ENCODE results near the gene DMRTB1. TPM values are rescaled to one million over a fixed set of nuclear protein-coding genes. Genes with fewer than 3 reads are reported as not detected.
A peak's percentile ranks its signal among the peaks of the same experiment; 100 is the strongest.

DMRTB1 gene
- total RNA-seq, 1 donor from 2014 or later: not detected

DNA sequence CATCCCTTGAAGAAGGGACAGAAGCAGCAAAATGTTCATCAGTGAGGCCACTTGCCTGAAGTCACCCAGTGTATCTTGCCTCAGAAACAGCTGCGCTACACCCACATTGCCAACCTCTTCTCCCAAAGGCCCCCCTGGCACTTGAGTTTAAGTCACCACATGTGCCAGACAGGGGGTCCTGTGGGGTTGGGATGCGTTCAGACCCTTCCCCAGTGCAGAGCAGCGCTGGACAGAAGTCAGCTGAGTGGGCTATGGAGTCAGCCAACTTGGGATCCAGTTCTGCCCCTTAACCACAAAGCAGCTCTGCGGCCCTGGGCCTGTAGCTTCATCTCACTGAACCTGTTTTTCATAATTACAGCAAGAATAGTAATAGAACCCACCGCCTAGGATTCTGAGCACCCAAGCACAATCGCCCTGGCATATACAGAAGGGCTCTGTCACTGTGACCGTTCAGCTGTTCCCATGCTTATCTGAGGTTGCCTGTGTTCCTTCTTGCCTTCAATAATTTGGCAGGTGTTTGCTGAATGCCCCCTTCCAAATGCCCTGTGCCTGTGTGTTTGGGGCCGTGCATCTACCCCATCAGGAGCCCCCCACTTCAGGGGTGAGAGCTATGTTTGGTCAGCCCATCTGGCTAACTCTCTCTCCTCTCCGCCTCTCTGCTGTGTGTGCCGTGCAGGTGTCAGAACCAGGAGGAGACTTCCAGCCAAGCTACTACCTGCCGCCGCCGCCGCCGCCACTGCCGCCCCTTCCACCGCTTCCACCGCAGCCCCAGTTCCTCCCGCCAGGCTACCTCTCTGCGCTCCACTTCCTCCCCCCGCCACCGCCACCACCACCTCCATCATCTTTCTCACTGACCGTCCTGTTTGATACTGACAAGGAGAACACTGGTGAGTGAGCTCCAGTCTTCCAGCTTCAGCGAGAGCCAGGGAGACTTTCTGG lies 5.0 kb downstream of the DMRTB1 start:
- DNase-seq (ENCODE audit: low spot score): no peak

DNA sequence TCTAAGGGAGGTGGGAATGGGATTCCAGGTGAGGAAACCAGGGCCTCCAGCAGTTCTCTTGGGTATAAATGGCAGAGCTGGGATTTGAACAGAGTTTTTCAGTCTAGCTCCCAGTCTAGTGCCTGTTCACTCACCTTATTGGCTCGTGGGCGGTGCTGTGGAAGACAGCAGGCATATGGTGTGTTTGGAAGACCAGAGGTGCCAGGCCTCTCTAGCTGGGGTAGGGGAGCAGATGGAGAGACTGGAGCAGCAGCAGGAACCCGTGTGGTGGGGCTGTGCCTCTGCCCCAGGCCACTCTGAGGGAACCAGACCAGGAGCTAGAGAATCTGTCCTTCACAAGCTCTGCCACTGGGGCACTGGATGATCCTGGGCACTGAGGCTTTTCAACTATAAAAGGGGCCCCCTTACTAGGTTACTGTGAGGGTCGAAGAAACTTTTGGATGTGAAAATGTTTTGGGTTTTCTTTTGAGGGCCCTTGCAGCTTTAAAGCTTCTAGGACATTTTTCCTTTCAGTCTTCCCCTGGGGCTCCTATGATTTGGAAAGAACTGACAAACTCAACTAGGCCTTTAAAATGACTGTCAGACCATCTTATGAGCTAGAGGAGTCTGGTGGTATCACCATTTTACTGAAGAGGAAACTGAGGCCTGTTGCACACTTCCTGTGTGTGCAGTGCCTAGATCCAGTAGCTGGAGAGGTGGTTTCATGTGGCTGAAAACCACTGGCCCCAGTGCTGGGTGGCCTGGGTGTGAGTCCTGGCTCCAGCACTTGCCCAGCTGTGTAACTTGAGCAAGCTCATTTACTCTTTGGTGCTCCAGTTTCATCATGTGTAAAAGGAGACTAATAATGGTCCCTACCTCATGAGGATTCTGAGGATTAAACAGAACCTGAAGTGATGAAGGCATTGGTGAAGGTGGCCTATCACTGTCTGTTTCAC lies 6.1 kb downstream of the DMRTB1 start:
- no peak for DNase-seq (ENCODE audit: low spot score)

DNA sequence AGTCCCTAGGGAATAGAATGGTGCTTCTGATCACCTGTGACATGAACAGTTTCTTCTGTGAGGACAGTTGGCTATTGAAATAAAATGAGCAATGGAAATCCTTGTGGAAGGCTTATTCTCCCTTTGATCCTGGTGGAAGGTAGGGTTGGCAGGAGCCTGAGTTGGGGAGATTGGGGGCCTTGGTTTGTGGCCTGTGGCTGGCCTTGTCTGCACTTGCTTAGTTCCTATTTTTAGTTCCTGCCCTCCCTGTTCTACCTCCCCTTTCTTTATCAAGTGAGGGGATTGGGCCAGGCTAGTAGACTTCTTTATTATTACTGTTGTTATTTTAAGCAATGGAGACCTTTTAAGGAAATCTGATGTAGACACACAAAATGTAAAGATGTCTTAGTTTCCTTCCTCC lies 8.2 kb downstream of the DMRTB1 start:
- no peak for DNase-seq (ENCODE audit: low spot score)

DNA sequence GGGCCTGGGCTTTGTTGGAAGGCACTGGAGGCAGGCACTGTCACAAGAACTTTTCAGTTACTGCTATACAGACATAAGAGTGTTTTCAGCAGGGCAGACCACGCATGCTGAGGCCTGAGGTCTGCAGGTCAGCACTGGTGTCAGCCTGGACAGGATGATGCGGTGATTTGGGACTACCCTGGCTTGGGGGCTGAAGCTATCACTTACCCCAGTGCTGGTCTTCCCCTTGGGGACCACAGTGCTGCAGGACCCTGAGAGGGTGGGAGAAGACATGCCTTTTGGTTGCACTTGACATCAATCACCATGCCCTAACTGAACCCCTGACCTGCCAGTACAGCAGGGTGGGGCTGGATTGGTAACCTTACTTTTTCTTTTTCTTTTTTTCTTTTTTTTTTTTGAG lies 9.2 kb downstream of the DMRTB1 start:
- DNase-seq (ENCODE audit: low spot score): no peak

DNA sequence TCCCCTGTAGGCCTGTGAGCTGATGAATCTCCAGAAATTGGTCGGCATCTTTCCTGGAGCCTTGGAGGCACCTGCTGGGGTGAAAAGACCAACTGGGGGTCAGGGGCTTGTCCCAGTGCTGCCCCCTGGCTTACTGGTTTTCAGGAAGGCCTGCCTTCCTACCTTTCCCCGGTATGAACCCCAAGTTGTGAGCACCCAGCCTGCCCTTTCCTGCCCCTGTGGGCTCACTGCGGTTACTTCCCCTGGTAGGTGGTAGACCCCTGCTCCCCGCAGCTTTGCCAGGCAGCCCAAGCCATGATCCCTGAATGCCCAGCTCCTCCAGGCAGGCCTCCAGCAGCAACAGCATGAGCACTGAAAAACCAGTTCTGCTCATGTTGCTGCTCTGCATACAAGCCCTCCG lies 10.2 kb downstream of the DMRTB1 start:
- DNase-seq (ENCODE audit: low spot score): no peak

DNA sequence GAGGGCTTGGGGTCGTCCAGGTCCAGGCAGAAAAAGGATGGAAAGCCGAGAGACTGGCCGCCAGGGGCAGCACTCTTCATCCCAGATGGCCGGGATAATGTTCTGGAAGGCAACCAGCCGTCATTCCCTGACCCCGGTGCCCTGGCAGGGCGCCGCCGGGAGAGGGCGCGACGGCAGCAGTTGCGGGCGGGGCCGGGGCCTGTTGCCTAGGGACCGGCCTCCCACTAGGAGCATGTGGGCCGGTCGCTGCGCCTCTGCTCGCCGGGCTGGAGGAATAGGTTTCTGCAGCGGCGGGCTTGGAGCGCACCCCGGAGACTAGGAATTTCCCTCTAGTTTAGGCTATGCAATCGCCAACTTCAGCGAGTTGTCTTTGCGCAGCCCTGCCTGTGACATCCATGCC lies 11.0 kb downstream of the DMRTB1 start:
- peak; percentile 76 for DNase-seq (ENCODE audit: low spot score)

DNA sequence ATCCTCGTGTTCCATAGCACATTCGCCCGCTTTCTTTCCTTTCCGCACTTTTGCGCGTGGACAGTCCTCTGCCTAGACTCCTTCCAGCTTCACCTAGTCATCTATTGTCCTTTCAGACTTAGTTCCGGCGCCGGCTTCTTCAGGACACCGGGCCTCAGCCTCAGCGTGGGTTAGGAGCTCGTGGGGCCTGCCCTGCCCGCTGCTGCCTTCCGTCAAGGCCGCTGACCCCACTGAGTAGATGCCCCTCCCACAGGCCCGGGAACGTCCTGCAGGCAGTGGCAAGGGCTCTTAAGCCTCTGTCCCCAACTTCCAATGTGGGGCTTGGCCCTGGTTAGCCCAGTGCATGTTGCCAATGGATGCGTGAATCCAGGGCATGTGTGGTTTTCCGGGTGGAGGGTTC lies 11.4 kb downstream of the DMRTB1 start:
- no peak for DNase-seq (ENCODE audit: low spot score)

DNA sequence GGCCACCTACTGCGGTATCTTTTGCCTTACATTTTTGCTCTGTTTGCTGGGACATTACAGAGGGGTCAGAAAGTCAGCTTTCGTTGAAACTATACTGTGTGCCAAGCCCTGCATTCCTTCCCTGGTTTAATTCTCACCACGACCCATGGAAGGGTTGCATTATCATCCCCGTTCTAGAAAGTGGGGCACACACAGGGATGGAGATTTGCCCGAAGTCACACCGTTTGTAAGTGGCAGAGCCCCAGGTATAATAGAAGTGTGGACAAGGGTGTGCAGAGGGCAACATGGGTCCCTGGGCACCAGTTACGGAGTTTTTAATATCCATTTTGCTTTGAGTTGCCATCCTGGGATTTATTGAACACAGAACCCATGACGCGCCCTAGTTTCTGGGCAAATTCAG lies 11.8 kb downstream of the DMRTB1 start:
- DNase-seq (ENCODE audit: low spot score): no peak

DNA sequence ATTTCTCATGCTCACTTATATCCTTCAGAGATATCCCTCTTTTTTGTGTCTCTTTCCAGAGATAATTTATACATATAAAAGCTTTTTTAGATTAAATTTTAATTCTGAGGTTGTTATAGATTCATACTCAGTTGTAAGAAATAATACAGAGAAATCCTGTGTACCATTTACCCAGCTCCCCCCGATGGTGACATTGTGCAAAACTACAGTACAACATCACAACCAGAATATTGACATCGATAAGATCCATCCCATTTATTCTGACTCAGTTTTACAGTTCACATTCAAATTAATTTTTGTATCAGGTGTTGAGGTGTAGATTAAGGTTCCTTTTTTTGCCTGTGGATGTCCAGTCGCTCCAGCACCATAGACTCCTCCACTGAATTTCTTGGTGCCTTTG lies 14.3 kb downstream of the DMRTB1 start:
- DNase-seq (ENCODE audit: low spot score): no peak

DNA sequence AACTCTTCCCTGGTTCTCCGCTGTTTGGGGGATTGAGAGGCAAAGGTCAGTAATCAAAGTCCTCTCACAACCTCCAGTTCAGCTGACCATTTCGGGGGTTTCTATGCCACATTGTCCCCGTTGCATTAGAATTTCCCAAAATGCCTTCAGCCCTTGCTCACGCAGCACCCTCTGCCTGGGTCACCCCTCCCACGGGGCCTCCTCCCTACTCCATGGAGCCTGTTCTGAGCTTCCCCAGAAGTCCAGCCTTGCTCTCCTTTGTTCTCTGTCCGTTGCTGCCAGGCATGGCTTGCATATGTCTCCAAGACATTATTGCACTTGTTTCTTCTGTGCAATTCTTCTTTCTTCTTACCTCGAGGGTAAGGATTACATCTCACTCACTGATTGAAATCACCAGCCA lies 16.5 kb downstream of the DMRTB1 start:
- no peak for DNase-seq (ENCODE audit: low spot score)

DNA sequence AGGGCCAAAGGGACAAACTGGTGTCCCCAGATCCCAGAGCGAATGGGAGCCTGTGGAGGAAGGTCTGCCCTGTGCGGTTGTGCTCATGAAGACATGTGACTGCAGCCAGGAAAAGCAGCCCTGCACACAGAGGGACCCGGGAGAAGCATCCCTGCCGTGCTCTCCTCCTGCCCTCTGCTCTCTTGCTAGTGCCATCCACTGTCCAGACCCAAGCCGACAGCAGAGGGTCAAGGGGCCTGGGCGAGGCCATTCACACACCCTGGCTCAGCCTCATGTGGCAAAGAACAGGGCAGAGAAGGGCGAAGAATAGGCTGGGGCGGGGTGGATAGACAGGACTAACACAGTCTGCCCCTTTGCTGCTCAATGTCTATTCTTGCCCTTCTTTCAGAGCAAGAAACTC lies 17.4 kb downstream of the DMRTB1 start:
- no peak for DNase-seq (ENCODE audit: low spot score)

DNA sequence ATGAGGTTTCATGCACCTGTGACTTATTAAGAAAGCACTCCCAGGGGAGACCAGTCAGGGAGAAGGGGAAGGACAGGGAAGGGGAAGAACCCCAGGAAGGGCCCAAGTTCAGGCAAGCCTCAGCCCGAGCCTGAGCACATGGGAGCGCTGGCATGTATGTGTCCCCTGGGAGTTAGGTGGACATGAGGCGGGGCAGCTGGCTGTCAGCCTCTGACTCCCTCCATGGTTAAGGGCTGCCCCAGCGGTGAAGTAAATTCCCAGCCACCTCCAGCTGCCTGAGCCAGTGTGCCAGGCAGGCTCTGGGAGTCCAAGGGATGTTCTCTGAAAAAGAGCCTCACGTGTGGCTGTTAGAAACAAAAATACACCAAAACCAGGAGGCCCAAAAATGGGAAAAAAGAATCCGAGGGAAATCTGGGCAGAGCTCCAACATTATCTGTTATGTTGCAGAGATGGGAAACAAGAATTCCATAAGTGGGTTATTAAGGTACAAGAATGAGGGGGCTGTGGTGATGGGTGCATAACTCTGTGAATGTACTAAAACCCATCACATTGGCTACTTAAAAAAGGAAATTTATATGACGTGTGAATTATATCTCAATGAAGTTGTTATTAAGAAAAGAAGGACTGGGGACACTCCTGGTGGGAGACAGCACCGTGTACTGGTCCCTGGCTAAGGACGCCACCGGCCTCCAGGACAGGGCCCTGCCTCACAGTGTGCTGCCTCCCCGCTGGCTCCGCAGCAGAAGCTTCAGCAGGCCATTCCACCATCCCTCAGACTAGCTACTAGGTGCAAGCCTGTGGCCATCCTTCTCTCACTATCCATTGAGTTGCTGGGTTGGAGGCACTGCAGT lies 18.7 kb downstream of the DMRTB1 start:
- peak; percentile 57 for DNase-seq (ENCODE audit: low spot score)

DNA sequence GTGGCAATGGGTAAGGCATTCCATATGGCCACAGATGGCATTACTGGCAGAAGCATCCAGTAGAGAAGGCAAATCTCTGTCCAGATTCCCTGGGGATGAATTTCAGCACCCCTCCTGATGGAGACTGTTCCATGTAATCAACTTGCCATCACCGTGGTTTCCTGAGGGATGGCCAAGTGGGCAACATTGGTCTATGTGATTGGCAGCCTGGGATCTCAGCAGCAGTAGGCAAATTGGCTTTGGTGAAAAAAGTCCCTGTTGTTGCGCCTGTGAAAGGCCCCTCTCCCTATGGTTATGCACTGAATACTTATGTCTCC lies 19.3 kb downstream of the DMRTB1 start:
- DNase-seq (ENCODE audit: low spot score): no peak

DNA sequence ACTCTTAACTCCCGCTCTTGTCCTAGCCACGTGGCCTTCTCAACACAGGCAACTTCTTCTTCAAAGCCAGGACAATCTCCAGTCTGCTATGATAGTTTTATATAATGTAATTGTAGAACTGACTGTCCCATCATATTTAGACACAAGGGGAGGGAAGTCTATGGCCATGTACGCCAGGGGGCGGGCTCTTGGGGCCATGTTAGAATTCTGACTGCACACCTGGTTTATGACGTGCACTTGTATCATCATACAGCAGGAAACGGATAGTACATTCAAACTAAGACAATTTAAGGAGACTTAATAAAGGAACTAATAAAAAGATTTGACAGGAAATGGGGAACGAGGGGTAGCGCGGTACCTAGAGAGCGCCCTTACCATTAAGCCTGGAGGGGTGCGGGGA lies 21.5 kb downstream of the DMRTB1 start:
- no peak for DNase-seq (ENCODE audit: low spot score)

DNA sequence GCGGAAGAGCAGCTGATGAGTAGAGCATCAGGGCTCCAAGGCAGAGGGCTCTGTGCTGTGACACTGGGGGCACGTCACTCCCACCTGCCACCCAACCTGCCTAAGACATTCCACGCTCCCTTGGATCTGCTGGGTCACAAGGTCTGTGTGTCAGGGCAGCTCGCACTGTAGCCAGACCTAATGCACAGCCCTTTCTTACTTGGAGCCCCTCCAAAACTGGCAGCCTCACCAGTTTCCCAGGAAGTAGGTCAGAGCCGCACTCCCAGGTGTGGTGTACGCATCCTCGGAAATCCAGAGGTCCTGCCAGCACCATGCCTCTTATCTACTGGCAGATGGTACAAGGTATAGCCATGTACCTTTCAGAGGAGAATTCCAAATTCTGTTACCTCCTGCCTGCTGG lies 22.3 kb downstream of the DMRTB1 start:
- DNase-seq (ENCODE audit: low spot score): no peak

DNA sequence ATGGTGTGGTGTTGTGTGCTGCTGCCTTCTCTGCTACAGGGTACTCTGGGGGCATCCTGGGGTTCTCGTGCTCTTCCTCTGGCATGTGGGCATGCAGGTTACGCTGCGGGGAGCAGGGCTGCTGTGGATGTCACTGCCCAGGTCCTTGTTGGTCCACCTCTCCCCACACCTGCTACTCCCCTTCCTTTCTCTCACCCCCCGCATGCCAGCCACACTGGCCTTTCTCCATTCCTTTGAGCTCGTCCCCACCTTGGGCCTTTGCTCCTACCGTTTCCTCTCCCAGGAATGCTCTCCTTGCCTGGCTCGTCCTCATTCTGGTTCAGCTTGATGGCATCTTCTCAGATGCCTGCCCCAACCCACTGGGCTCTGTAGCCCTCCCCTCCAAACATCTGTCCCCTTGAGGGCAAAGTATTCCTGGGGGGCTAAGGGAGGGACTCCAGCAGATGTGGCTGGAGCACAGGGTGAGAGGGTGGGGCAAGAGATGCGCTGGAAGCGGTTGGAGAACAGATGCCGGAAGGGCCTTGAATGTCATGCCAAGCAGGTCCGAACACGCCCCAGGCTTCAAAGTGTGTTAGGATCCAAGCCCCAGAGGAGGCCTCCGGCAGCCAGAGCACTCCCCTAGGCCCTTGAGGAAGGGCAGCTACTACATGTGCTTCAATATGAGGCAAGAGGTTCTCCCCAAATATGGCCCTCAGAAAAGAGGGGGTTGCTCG lies 23.4 kb downstream of the DMRTB1 start:
- DNase-seq (ENCODE audit: low spot score): no peak

DNA sequence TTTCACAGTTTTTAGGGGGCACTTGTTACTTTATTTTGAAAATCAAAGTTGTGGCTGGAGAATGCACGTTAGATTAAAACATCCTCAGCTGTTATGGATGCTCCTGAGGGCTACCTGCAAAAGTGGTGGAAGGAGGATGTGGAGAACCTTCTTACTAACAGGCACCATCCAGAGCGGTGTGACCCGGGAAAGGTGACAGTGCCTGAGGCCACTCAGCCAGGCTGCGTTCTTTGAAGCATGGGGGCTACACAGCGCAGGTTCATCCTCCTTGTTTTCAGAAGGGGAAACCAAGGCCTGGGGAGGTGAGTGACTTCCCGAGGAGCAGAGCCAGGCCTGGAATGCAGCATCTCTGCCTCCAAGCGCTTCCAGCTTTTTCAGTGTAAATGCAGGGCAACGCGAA lies 24.0 kb downstream of the DMRTB1 start:
- DNase-seq (ENCODE audit: low spot score): no peak

DNA sequence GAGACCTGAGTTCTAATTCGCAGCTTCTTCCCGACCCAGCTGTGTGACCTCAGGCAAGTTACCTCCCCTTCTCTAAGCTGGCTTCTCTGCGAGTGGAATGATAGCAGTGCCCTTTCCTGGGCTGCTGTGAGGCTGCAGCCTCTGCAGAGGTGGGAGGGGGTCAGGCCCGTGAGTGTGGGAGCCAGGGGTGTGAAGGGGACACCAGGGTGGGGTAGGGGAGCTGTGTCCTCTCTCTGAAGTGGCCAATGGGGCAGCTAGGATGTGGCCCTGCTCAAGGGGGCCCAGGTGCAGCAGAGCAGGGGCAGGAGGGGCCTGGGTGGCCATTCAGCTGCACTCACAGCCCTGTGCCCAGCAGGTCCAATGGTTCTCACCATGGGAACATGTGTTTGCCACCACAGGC lies 24.5 kb downstream of the DMRTB1 start:
- DNase-seq (ENCODE audit: low spot score): no peak

DNA sequence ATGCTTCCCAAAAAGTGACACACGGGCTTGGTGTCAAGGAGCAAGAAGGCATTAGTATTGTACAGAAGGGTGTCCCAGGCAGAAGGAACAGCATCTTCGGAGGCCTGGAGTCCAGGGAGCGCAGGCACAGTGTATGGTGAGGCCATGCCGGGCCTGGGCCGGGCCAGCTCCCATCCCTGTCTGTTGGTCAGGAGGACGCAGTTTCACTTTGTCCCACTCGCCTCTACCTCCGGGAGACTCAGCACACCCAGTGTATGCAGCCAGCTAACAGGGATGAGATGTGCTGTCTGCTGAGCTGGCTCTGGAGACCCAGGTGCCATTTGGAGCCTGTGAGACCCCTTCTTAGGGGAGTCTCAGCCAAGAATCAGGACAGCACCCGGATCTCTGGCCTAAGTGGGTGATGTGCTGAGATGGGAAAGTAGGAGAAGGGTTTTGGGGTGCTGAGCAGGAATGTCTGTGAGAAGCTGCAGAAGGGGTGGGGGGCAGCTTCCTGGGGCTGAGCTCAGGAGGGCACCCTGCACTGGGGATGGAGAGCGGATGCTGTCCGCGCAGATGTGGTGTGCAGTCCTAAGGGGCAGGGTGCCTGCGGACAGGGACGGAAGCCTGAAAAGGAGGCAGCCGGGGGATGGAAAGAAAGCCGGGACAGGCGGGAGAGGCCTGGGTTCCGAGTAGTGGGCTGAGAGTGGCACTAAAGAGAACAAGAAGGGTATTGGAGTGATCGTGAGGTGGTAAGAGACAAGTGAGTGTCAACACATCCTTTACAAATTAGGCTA lies 25.7 kb downstream of the DMRTB1 start:
- no peak for DNase-seq (ENCODE audit: low spot score)

Data from umbilical cord (tissue), 2 donors.